ENCODE results near the gene C1QTNF2.

C1QTNF2 gene

GRCh38 chr5:160360310-160360709 is 10.1 kb downstream of the C1QTNF2 start:
- H3K27me3 ChIP-seq (ENCODE audit: insufficient read depth, poor library complexity, severe bottlenecking), result no peaks in the 10 kb centered on the region
- TF ChIP-seq CTCF (IDR thresholded peaks at IDR 0.05; ENCODE audit: insufficient read depth, low read length) (no peak), GABPA (IDR thresholded peaks at IDR 0.05; ENCODE audit: low read depth) (no peak), REST (IDR thresholded peaks at IDR 0.05; ENCODE audit: insufficient replicate concordance, low read depth) (no peak), POLR2AphosphoS5 (IDR thresholded peaks at IDR 0.05; ENCODE audit: low read depth) (no peak), SPI1 (IDR thresholded peaks at IDR 0.05; ENCODE audit: borderline replicate concordance, low read depth) (no peak)
- no peak overlapping the region for H3K4me3 ChIP-seq (replicated peaks; ENCODE audit: insufficient read depth, low read length)
- DNase-seq (ENCODE audit: low read depth in 1 of 2, low spot score in 1 of 2), result no peak
- no peak overlapping the region for H3K27ac ChIP-seq (replicated peaks)

GRCh38 chr5:160359816-160360215 is 10.6 kb downstream of the C1QTNF2 start:
- no peak for TF ChIP-seq REST (IDR thresholded peaks at IDR 0.05; ENCODE audit: insufficient replicate concordance, low read depth)
- no peak for TF ChIP-seq SPI1 (IDR thresholded peaks at IDR 0.05; ENCODE audit: borderline replicate concordance, low read depth)
- TF ChIP-seq CTCF (IDR thresholded peaks at IDR 0.05; ENCODE audit: insufficient read depth, low read length), result no peak
- no peak for TF ChIP-seq GABPA (IDR thresholded peaks at IDR 0.05; ENCODE audit: low read depth)
- no peak for TF ChIP-seq POLR2AphosphoS5 (IDR thresholded peaks at IDR 0.05; ENCODE audit: low read depth)
- Histone ChIP-seq H3K27ac (replicated peaks) (no peak overlapping the region), H3K27me3 (ENCODE audit: insufficient read depth, poor library complexity, severe bottlenecking) (no peaks in the 10 kb centered on the region), H3K4me3 (replicated peaks; ENCODE audit: insufficient read depth, low read length) (no peak overlapping the region)
- no peak for DNase-seq (ENCODE audit: low read depth in 1 of 2, low spot score in 1 of 2)

GRCh38 chr5:160359242-160359641 is 11.2 kb downstream of the C1QTNF2 start:
- DNase-seq (ENCODE audit: low read depth in 1 of 2, low spot score in 1 of 2), result no peak
- TF ChIP-seq POLR2AphosphoS5 (IDR thresholded peaks at IDR 0.05; ENCODE audit: low read depth) (no peak), REST (IDR thresholded peaks at IDR 0.05; ENCODE audit: insufficient replicate concordance, low read depth) (no peak), GABPA (IDR thresholded peaks at IDR 0.05; ENCODE audit: low read depth) (no peak), CTCF (IDR thresholded peaks at IDR 0.05; ENCODE audit: insufficient read depth, low read length) (no peak), SPI1 (IDR thresholded peaks at IDR 0.05; ENCODE audit: borderline replicate concordance, low read depth) (no peak)
- Histone ChIP-seq H3K27me3 (ENCODE audit: insufficient read depth, poor library complexity, severe bottlenecking) (no peaks in the 10 kb centered on the region), H3K4me3 (replicated peaks; ENCODE audit: insufficient read depth, low read length) (no peak overlapping the region), H3K27ac (replicated peaks) (no peak overlapping the region)
